Activated effector memory CD4-positive, alpha-beta T cell treated with Interleukin-2 at 50 U/mL for 16 hours (primary cell): Measurements from ENCODE around the gene PTPRN2.
"Not testable (repeated sequence)": the region's sequence is repeated elsewhere in the genome, so short reads cannot be mapped to it uniquely, and the experiment has no call there.

Experiments
- DNase-seq: peaks from one replicate; pipeline ENCODE4 v3.0.0-alpha.2; 2020

PTPRN2 gene

DNA sequence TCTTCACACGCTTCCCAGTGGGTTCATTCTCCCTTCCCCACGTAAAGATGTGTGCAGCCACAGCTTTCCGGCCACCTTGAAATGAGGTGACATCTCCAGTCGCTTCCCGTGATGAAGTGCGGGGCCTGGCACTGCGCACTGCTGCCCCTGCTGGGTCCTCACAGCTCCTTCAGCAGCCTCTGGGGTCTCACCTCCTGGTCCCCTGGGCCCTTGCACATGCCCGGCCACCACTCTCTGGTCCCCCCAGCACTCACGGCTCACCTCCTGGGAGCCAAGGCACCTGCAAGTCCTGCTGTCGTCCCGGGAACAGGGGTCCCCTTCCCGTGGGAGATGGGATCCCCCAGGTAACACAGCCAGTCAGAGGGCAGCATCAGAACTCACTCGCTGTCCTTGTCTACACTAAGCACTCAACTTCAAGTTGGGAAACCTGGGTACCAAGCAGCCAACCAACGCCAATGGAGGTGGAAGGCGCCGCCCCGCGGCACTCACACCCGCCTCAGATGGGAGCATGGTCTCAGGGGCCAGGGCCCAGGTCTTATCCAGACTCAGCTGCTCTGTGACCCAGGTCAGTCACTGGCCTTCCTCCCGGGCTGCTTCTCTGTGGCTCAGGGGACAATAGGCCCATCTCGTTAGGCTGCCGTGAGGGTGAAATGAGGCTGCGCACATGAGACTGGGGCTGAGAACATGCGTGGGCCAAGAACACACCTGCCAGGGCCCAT, 176.2 kb downstream of the PTPRN2 start:
- no peak for DNase-seq

DNA sequence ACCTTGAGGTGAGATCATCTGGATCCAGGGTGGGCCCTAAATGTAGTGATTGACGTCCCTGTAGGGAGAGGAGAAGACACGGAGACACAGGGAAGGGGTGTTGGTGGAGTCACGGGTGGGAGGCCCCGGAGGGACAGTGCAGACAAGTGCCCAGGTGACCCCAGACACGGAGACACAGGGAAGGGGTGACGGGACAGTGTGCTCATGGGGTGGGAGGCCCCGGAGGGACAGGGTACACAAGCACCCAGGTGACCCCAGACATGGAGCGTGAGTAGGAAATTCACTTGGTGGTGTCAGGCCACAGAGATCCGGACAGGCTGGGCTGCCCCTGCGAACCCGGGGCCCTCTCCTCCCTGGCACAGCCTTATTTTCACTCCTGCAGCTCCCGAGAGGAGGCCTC, 176.9 kb downstream of the PTPRN2 start:
- no peak for DNase-seq

DNA sequence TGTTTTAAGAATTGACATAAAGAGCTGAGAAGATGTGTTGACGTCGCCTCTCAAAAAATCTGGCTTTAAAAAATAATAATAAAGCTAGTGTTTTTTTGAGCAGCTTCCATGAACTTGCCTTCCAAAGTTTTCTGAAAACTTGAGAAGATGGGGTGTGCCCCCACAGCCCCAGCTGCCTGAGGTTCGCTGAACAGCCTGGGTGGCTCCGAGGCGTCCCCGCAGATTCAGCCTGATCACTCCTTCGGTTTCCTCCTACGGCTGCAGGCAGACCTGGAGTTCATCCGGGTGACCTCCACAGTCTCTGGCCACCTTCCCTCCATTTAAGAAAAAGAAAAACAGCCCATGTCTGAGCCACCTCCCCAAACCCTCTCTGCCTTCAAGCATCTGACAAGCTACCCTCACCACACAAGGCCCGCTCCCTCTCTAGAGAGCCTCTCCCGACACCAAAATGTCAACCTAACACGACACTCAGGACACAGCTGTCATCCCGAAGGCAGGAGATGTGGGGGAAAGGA, 177.8 kb downstream of the PTPRN2 start:
- no peak for DNase-seq

DNA sequence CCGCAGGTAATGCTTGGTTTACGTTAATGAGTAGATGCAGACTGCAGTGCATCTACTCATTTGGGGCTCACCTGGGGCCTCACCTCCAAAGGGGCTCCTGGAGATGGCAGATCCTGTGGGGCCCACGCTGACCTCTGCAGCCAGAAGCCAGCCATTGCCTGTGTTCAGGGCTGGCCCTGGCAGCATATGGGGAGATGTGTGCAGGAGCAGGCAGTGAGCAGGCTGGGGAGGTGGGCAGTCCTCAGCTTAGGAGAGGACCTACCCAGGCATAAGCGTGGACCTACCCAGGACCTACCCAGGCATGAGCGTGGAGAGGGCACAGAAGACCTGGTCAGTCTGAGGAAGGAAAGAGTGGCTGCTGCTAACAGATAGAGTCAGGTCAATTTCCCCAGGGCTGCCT, 178.5 kb downstream of the PTPRN2 start:
- no peak for DNase-seq

DNA sequence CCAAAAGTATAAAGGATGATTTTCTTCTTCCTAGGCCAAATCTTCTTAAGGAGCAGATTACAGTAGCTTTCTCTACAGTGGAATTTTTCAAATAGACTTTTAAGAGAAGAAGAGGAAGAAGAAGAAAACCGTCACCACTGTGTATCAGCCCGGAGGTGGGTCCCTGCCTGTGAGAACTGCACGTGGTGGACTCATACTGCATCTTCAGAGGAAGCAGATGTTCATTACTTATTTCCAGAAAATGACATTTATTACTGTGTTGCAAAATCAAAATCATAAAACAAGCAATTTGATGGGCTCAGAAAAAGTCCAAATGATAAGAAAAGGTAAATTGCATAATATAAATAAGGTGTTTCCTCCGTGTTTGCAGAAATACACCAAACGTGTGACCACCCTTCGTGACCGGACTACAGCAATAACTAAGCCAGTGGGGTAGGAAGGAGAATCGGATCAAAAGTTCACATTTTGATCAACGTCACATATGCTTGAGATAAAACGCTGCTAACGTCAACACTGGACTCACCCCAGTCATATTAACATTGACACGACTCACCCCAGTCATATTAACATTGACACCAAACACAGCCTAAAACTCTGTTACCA, 179.2 kb downstream of the PTPRN2 start:
- no peak for DNase-seq

DNA sequence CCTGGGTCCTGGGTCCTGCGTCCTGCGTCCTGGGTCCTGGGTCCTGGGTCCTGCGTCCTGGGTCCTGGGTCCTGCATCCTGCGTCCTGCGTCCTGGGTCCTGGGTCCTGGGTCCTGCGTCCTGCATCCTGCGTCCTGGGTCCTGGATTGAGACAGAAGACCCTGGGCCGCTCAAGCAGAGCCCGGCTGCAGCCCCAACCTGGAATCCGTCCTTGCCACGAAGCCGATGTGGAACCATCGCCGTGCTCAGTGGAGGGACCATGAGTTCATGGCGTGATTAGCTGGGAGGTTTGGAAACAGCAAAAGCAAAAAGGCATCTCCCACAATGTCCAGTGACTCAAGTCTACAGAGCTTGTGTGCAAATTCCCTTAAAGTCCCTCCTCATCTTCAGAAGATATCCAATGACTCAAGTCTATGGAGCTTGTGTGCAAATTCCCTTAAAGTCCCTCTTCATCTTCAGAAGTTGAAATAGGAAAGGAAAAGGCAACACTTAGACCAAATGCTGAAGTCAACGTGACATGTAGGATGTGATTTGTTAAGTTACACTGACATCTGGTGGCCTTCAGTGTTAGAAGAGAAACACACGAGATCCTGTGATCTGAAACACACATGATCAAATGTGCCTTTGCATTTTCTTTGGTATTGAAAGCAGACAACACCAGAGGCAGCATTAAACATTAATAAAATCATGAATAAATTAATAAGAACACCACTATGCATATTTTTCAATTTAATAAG, 179.9 kb downstream of the PTPRN2 start:
- no peak for DNase-seq

DNA sequence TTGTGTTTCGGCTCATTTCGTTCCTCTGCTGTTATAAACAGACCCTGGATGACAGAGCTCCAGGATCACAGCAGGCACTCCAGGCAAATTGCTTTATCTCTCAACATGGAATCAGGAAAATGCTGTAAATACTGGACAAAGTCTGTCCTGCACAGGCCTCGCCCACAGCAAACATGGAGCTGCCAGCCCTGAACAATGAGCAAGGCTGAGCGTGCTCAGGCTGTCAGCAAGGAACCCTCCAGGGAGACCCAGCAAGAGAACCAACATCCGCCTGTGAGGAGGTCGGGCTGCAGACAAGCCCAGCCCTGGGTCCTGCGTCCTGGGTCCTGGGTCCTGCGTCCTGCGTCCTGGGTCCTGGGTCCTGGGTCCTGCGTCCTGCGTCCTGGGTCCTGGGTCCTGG, 180.8 kb downstream of the PTPRN2 start:
- DNase-seq, result no peak

DNA sequence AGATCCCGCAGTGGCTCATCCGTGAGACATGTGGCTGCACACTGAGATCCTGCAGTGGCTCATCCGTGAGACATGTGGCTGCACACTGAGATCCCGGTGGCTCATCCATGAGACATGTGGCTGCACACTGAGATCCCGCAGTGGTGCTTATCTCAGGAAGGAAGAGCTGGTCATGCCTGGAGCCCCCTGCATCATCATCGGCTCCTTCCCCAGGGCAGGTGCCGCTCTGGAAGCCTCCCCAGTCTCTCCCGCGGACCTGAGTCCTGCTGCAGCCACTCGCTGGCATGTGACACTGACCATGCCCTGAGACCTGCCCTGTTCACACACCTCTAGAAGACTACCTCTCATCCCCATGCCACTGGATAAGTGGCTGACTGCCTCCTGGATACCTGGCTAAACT, 181.3 kb downstream of the PTPRN2 start:
- DNase-seq, result no peak

DNA sequence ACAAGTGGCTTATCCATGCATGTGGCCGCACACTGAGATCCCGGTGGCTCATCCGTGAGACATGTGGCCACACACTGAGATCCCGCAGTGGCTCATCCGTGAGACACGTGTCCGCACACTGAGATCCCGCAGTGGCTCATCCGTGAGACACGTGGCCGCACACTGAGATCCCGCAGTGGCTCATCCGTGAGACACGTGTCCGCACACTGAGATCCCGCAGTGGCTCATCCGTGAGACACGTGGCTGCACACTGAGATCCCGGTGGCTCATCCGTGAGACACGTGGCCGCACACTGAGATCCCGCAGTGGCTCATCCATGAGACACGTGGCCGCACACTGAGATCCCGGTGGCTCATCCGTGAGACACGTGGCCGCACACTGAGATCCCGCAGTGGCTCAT, 181.9 kb downstream of the PTPRN2 start:
- DNase-seq, result not testable (repeated sequence)

DNA sequence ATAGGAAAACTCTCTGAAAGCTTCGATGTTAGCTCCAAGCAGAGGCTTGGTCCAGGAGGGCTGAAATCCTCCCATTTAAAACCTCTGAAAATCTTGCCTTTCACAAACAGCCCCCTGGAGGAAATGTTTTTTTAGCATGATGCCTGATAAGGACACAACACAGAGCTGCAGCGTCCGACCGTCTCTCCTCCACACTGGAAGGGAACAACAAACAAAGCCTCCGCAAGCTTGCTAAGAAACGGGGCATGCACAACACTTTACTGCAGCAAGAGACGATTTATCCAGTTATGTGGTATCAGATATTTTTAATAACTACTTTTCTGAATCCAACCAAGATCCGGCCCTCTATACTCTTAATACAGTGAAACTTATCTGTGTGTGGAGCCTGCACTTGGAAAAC, 182.3 kb downstream of the PTPRN2 start:
- no peak for DNase-seq

DNA sequence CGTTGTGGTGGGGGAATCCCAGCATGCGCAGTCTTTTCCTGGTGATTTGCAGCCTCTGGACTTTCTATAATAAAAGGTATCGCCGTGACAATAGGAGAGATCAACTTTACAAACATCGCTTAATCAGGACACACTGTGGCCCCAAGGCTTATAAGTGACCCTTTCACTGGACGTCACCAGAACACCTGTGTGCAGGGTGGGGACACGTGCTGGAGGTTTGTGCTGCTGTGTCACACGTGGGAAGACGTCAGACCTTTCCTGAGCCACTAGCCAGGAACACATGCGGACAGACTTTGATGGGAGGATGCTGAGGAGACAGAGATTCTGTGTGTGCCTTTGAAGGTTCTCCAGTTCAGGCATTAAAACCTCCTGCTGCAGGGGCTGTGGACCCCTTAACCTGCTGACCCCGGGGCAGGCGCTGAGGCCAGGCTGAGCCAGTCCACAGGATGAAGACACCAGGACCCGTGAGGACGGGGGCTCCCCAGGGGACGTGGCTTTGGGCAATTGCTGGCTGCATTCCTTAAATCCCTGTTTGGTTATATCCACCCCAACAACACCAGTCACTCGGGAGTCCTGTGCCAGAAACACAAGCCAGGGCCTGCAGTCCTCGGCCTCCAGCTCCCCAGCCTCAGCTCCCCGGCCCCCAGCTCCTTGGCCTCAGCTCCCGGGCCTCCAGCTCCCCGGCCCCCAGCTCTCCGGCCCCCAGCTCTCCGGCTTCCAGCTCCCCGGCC, 183.4 kb downstream of the PTPRN2 start:
- no peak for DNase-seq

DNA sequence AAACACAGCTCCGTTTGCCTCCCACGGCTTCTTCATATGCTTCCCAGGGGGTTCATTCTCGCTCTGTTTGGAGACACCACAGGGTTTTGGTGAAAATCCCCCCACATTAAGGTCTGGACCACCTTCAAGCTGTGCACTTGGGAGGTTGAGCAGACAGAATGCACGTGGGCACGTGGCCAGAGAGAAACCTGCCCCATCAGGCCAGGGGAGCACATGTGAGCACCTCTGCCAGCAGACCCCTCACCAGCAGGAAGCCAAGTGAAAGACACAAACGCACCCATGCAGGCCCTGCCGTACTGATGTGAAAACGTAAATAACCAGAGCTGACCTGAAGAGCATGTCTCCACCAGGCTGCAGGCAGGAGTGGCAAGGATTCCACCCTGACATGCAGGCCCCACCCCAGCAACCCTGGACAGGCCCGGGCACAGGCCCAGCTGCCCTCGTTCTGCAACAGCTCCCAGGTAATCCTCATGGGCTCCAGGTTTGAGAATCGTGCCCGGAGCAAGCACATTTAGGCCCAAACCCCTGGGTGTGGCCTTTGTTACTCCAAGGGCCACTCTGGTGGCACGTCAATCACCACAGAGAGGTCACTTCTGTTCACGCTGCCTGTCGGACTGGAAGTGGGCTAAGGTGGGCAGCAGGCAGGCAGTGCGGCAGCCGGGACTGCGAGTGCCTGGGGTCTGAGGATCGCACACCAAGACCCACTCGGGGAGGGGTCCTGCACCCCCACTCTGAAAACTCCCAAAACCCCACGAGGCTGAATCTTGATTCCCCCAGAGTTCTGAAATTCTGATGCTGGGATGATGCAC, 184.4 kb downstream of the PTPRN2 start:
- DNase-seq, result no peak

DNA sequence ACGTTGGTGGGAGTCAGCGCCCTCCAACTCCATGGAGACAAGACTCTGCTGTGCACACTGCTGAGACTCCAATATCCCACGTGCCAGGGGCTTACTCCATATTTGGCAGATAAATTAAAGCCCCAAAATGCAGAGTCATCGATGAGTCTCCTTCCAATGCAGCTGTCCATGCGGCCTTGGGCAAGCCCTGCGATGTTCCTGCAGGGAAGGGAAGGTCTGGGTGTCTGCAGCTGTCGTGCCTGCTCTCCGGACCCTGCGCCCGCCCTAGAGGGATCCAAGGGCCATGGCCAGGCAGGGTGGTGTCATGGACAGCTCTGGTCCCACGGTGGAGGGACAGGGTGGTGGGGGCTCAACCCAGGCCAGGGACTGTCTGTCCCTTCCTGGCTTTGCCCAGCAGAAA, 185.2 kb downstream of the PTPRN2 start:
- no peak for DNase-seq

DNA sequence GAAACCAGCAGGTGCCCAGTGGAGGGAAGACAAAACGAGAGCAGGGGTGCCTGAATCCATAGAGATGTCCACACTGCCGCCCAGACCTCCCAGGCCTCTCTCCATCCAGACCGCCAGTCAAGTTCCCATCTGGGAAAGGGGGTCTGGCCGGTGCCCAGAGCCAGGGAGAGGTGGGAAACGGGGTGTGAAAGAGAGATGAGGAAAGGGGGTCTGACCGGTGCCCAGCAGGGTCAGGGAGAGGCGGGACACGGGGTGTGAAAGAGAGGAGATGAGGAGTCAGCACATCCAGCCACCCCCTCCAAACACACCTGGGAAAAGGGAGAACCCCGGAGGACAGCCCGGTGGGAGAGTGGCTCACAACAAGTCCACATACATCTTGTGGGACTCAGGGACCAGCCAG, 185.8 kb downstream of the PTPRN2 start:
- no peak for DNase-seq

DNA sequence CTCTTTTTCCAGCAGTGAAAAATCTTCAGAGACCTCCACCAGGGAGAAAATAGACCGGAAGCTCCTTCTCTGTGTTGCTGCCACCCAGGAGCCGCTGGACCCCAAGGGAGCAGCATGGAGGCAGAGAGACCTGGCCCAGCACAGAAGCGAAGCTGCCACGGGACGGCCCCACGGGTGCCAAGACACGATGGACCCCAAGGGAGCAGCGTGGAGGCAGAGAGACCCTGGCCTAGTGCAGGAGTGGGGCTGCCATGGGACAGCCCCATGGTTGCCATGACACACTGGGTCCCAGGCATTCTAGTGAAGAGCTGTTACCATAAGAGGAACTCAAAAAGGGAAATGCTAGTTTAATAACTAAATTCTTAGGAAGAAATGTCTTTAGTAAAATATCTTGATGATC, 186.3 kb downstream of the PTPRN2 start:
- no peak for DNase-seq

DNA sequence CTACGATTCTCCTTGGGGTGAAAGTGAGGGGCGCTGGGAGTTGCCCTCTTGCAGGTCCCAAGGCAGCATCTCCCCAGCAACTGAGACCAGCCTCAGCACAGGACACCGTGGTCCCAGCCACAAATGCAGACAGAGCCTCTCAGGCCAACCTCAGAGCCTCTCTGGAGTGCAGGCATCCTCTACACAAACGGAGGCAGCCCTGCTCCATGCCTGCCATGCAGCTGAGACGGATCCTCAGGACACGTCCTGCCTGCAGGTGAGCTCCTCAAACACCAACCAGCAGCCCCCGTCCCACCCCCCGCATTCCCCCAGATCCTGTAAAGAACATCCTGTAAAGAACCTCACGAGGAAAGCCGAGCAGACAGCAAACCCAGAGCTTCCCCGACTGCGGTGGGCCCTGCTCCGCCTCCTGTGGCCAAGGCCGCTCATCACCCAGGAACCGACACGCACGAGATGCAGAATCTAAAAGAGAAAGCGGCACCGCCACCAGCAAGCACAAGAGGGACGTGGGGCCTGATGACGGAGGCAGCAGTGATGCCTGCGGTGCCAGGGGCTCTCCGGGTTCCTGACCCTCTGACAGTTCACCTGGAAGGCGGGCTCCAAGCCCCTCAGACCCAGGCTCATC, 186.9 kb downstream of the PTPRN2 start:
- no peak for DNase-seq

DNA sequence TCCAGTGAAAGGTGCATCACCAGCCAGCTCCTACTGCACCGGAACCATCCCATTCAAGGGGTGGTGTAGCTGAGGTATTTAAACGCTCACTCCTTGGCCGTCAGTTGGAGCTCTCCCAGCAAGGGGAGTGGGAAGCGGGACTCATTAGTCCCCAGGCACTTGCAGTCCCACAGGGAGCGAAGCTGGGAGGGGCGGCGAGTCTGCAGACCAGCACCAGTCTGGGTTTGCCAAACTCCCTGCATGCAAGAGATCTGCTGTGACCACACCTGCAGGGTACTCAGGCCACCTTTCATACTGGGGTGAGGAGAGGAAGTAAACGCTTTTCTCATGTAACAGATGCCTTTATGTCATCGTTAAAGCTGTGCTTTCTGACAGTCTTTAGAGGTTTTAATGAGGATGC, 187.9 kb downstream of the PTPRN2 start:
- DNase-seq, result no peak

DNA sequence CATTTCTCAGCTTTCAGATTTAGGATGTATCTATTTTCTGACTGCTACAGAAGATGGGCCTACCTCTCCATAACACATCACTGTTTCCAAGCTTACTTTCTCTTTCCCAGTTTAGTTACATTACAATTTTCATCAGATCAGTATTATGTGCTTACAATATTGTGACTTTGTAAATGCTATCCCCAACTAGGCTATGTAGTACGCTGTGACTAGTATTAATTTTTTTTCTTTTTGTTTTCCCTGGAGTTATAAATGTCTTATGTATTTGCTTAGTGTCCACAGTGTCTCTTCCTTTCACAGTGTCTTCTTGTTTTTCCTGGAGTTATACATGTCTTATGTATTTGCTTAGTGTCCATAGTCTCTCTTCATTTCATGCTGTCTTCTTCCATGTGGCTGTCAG, 188.9 kb downstream of the PTPRN2 start:
- no peak for DNase-seq

DNA sequence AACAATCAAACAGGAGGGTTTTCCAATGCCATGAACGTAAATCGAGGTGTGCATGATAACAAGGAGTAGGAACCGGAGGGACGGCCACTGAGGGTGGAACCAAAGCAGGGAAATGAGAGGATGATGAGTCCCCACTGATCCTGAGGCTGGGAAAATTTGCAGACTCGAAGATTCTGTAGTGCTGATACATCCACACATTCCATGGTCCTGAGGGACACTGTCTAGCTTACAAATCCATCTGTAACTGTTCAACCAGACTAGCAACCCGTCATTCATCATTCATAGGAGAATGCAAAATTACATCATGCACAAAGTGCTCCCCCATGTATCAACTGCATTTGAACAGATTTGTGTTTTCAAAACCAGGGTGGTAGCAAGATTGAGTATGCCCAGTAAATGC, 189.7 kb downstream of the PTPRN2 start:
- no peak for DNase-seq

DNA sequence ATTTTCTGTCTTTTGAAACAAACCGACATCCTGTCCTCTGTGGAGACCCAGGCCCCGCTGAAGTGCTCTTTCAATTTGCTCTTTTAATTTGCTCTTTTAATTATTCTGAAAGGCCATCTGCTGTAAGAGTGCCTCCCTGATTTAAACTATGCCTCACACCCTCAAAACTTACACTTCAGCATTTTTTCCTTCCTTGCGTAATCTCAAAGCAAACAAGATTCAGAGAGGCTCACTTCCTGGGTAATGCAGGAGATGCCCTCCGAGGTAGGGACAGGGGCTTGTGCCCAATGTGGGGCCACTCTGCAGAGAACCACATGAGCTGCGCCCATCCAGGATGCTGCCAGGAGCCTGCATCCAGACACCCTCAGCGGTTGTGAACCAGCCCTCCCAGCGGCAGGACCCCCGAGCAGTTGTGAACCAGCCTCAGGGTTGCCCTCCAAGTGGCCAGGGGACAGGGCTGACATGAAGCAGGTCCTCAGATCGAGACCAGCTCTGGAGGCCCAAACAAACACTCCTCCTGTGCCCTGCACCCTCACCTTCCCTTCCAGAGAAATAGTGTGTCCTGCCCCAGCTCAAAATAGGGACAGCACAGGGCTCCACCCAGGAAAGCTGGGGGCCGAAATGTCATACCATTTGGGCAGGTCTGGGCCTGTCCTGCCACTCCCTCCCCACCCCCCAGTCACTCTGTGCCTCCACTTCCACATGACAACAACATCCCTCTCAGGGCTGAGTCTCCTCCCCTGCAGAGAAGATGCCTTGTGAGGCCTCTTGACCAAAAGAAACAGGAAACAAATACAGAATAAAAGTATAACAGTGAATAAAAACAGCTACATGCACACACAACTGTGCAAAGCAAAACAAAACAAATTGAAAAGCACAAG, 190.4 kb downstream of the PTPRN2 start:
- no peak for DNase-seq

DNA sequence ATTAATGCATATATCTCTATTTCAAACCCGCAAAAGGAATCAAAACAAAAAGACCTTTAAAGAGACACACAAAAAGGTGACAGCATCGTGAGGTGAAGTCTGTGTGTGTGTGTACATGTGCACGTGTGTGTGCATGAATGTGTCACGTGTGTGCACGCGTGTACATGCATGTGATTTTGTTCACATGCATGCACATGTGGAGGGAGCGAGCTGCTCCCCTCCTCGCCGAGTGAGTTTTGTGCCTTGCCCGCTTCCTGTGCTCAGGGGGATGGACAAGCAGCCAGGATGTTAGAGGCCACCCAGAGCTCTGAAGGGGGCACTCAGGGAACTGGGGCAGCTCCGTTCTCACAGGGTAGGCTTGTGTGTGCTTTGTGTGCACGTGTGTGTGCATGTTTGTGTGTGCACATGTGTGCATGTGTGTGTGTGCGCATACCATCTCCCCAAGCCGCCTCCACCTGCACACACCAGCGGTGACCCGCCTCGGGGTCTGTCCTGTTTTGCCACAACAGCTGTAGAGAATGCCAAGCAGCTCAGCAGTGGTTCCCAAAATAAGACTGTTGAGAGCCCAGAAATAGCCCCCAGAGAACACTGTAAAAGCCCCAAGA, 191.2 kb downstream of the PTPRN2 start:
- no peak for DNase-seq
